GM19397 (cell line): ENCODE measurements around the gene LAGE3.

Experiments used
- ATAC-seq: cut with Tn5 transposase; IDR thresholded peaks from one replicate; pipeline ENCODE4 v1.9.1; 2021; ENCODE audit warnings: mild to moderate bottlenecking, moderate library complexity; ENCODE audit not compliant: unreplicated experiment

Gene LAGE3

GRCh38 chrX:154435171-154435733, 43.8 kb downstream of the LAGE3 start:
- no peak for ATAC-seq

GRCh38 chrX:154434394-154435168, 44.5 kb downstream of the LAGE3 start:
- no peak for ATAC-seq

- no peak for ATAC-seq
Measured at GRCh38 chrX:154433605-154434004, 45.5 kb downstream of the LAGE3 start.

- ATAC-seq, result no peak
Measured at GRCh38 chrX:154432210-154432609, 46.9 kb downstream of the LAGE3 start.

- ATAC-seq, result no peak
Measured at GRCh38 chrX:154431341-154431740, 47.7 kb downstream of the LAGE3 start.

GRCh38 chrX:154430916-154431315, 48.2 kb downstream of the LAGE3 start:
- ATAC-seq, result no peak

GRCh38 chrX:154430479-154430878, 48.6 kb downstream of the LAGE3 start:
- ATAC-seq, result no peak

GRCh38 chrX:154429711-154430110, 49.4 kb downstream of the LAGE3 start:
- ATAC-seq, result no peak

GRCh38 chrX:154428176-154429171, 50.6 kb downstream of the LAGE3 start, which contains the start of gene ATP6AP1:
Gene ATP6AP1 (plus strand): TSS chrX:154428677. CDS start chrX:154428693, 16 bp downstream.
- ATAC-seq, result peak; percentile 98
